SW480 (cell line): ENCODE results near the gene KCNQ2.

ENCODE experiments used
- DNase-seq: peaks from one replicate; pipeline ENCODE4 v3.0.0-alpha.2; 2016; ENCODE audit warnings: low spot score

Gene KCNQ2

GRCh38 chr20:63417097-63417737 is 55.2 kb downstream of the KCNQ2 start:
- no peak for DNase-seq

- no peak for DNase-seq
Observed at GRCh38 chr20:63416631-63417030, 55.8 kb downstream of the KCNQ2 start.

GRCh38 chr20:63415647-63416391 is 56.6 kb downstream of the KCNQ2 start:
- DNase-seq: no peak

- DNase-seq: peak; percentile 56
Observed at GRCh38 chr20:63414720-63415430, 57.6 kb downstream of the KCNQ2 start.

- DNase-seq: no peak
Observed at GRCh38 chr20:63413963-63414684, 58.3 kb downstream of the KCNQ2 start.

GRCh38 chr20:63413323-63413722 is 59.1 kb downstream of the KCNQ2 start:
- no peak for DNase-seq

GRCh38 chr20:63412889-63413288 is 59.6 kb downstream of the KCNQ2 start:
- DNase-seq: no peak

- DNase-seq: no peak
Observed at GRCh38 chr20:63411898-63412631, 60.4 kb downstream of the KCNQ2 start.

GRCh38 chr20:63411151-63411897 is 61.1 kb downstream of the KCNQ2 start:
- DNase-seq: no peak

- no peak for DNase-seq
Observed at GRCh38 chr20:63409834-63410435, 62.5 kb downstream of the KCNQ2 start.

- DNase-seq: no peak
Observed at GRCh38 chr20:63409066-63409833, 63.2 kb downstream of the KCNQ2 start.

- DNase-seq: no peak
Observed at GRCh38 chr20:63408684-63409046, 63.8 kb downstream of the KCNQ2 start.

GRCh38 chr20:63407928-63408683 is 64.3 kb downstream of the KCNQ2 start:
- DNase-seq: no peak

GRCh38 chr20:63406617-63407245 is 65.7 kb downstream of the KCNQ2 start:
- no peak for DNase-seq

- DNase-seq: no peak
Observed at GRCh38 chr20:63406011-63406410, 66.4 kb downstream of the KCNQ2 start.

GRCh38 chr20:63405102-63405730 is 67.2 kb downstream of the KCNQ2 start:
- no peak for DNase-seq

GRCh38 chr20:63404129-63405085 is 68.0 kb downstream of the KCNQ2 start:
- DNase-seq: peak; percentile 34
